HFF-Myc (cell line): ENCODE measurements around the gene ARL3.

Experiments
- DNase-seq: peaks from one replicate; pipeline ENCODE4 v3.0.0-alpha.2; 2011; ENCODE audit warnings: low read depth; ENCODE audit errors: extremely low read depth
- H3K4me3 ChIP-seq: replicated peaks from 2 replicates; pipeline ENCODE4 v1.5.1; 2011; ENCODE audit warnings: low read depth, mild to moderate bottlenecking, control low read depth, low read length
- TF ChIP-seq, protein P1 (sequence below): IDR thresholded peaks from 2 replicates; pipeline ENCODE4 v1.5.1; 2012; ENCODE audit warnings: mild to moderate bottlenecking, low read depth, low read length, control low read depth; ENCODE audit errors: missing control alignments

ARL3 gene

DNA sequence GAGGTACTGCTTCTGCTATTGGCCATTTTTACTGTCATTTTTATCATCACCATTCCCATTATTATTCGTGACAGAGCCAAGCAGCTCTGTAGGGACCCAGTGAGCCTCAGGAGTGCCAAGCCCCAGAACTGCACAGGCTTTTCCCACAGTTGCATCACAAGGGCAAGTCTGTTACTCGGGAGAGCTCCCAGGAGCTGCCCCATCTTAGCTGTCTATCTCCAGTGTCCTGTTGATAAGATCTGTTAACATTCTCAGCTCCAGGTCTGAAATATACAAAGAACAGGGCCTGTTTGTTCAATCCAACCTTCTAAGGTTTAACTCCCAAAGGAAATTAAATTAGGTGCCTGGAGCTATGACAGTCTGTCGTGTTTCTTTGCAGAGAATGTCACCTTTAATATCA is 90.1 kb downstream of the ARL3 start:
- H3K4me3 ChIP-seq = no peak overlapping the region
- no peak for DNase-seq
- TF ChIP-seq, protein P1, sequence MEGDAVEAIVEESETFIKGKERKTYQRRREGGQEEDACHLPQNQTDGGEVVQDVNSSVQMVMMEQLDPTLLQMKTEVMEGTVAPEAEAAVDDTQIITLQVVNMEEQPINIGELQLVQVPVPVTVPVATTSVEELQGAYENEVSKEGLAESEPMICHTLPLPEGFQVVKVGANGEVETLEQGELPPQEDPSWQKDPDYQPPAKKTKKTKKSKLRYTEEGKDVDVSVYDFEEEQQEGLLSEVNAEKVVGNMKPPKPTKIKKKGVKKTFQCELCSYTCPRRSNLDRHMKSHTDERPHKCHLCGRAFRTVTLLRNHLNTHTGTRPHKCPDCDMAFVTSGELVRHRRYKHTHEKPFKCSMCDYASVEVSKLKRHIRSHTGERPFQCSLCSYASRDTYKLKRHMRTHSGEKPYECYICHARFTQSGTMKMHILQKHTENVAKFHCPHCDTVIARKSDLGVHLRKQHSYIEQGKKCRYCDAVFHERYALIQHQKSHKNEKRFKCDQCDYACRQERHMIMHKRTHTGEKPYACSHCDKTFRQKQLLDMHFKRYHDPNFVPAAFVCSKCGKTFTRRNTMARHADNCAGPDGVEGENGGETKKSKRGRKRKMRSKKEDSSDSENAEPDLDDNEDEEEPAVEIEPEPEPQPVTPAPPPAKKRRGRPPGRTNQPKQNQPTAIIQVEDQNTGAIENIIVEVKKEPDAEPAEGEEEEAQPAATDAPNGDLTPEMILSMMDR = no peak
